CD4-positive, alpha-beta T cell (primary cell): Measurements from ENCODE around the gene SH2D1B. TPM values are rescaled to one million over a fixed set of nuclear protein-coding genes. Genes with fewer than 3 reads are reported as not detected.

Experiments
- ATAC-seq: fragments of 200-7000 bp; cut with Tn5 transposase; one replicate; pipeline ENCODE4 v1.10.0; 2022; ENCODE audit warnings: mild to moderate bottlenecking; ENCODE audit not compliant: poor library complexity
- CTCF ChIA-PET: fragments of 350-600 bp; sonication (Branson Sonifier 250); formaldehyde crosslinking; loops from one replicate; lab custom pipeline; 2021; ENCODE audit warnings: antibody characterized with exemption, inconsistent platforms; lab: Charles Lee
- POLR2A ChIA-PET: fragments of 350-600 bp; sonication (Branson Sonifier 250); formaldehyde crosslinking; loops from one replicate; lab custom pipeline; 2021; ENCODE audit warnings: antibody characterized with exemption, inconsistent platforms; lab: Charles Lee
- DNase-seq, 14 experiments: peaks; one replicate each; pipeline ENCODE4 v3.0.0-alpha.2; 2013 to 2020; ENCODE audit warnings: mixed read lengths in 2 of 14
- H3K27ac ChIP-seq, 2 donors: one replicate each; pipeline versions ENCODE4 v1.5.1 to v1.7.0; 2013; ENCODE audit warnings: low read length in 2 of 2, low read depth in 1 of 2, mild to moderate bottlenecking in 1 of 2
- H3K27me3 ChIP-seq, 2 experiments: 1 replicate in 1 of 2; 2 replicates in 1 of 2; pipeline versions ENCODE4 v1.6.1 to v1.7.0; 2013; ENCODE audit warnings: low read length in 2 of 2, control low read depth in 1 of 2, mild to moderate bottlenecking in 1 of 2, moderate library complexity in 1 of 2; ENCODE audit not compliant: insufficient read depth in 2 of 2, control insufficient read depth in 1 of 2
- H3K36me3 ChIP-seq: one replicate; pipeline ENCODE4 v1.6.1; 2013; ENCODE audit warnings: low read length, control low read depth; ENCODE audit not compliant: insufficient read depth
- H3K4me1 ChIP-seq: one replicate; pipeline ENCODE4 v1.6.1; 2013; ENCODE audit warnings: low read length, control low read depth; ENCODE audit not compliant: insufficient read depth
- H3K4me3 ChIP-seq: one replicate; pipeline ENCODE4 v1.5.1; 2013; ENCODE audit warnings: mild to moderate bottlenecking, low read length, moderate library complexity
- H3K9me3 ChIP-seq, 2 experiments: 1 replicate in 1 of 2; 2 replicates in 1 of 2; pipeline versions ENCODE4 v1.6.1 to v1.7.0; 2013; ENCODE audit warnings: low read length in 2 of 2, mild to moderate bottlenecking in 2 of 2, control low read depth in 1 of 2, moderate library complexity in 1 of 2; ENCODE audit not compliant: control insufficient read depth in 1 of 2, insufficient read depth in 1 of 2
- H3K27ac Mint-ChIP-seq: one replicate; pipeline ENCODE4 v1.8.0; 2020; ENCODE audit warnings: mixed read lengths
- H3K27me3 Mint-ChIP-seq: one replicate; pipeline ENCODE4 v1.8.0; 2021; ENCODE audit warnings: mixed read lengths
- H3K36me3 Mint-ChIP-seq: one replicate; pipeline ENCODE4 v1.8.0; 2021; ENCODE audit warnings: low read depth, mixed read lengths
- H3K4me1 Mint-ChIP-seq: one replicate; pipeline ENCODE4 v1.8.0; 2021; ENCODE audit warnings: low read depth, mixed read lengths
- H3K4me3 Mint-ChIP-seq: one replicate; pipeline ENCODE4 v1.8.0; 2020; ENCODE audit warnings: mild to moderate bottlenecking, mixed read lengths
- H3K9me3 Mint-ChIP-seq: one replicate; pipeline ENCODE4 v1.8.0; 2020; ENCODE audit warnings: mixed read lengths
- intact Hi-C, 2 experiments: fragments of 100-400 bp; cut with DNase I in 1 of 2; cut with micrococcal nuclease in 1 of 2; formaldehyde crosslinking; loops; one replicate each; pipeline versions ENCODE4 v1.15.1 to v1.9.0; 2023 to 2025; cut with DNase I, micrococcal nuclease
- total RNA-seq, 174 experiments: library from RNA in 2 of 174; stranded (reverse) in 2 of 174; gene quantifications; one replicate each; pipeline ENCODE4 v1.2.3 and lab custom pipeline; 2021 to 2026
- TF ChIP-seq, protein P1 (sequence below): fragments of 200-600 bp; IDR thresholded peaks from one replicate; pipeline ENCODE4 v1.8.0; 2022; ENCODE audit warnings: antibody characterized with exemption, mild to moderate bottlenecking

The SH2D1B gene
- total RNA-seq, 2 experiments from 2014 or later, result not detected

DNA sequence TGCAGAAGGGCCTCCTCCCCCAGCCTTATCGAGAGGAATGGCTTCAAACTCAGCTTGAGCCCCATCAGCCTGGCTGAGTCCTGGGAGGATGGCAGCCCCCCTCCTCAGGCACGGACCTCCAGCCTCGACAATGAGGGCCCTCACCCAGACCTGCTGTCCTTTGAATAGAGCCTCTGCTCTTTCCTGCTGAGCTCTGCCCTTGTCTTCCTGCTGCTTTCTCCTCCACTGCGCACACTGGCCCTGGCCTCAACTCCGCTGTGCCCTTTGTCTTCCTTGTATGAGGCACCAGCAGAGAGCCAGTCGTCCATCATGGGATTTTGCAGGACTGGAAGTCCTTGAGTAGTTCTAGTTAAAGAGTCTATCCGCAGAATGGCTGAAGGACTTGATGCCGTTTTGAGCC lies 28.4 kb downstream of the SH2D1B start:
- Mint-ChIP-seq H3K4me3 (no peak overlapping the region), H3K36me3 (no peaks in the 10 kb centered on the region), H3K4me1 (no peaks in the 10 kb centered on the region), H3K9me3 (no peaks in the 10 kb centered on the region), H3K27me3 (peaks cover 7% of the 10 kb centered on the region), H3K27ac (no peak overlapping the region)
- Histone ChIP-seq H3K9me3 (no peaks in the 10 kb centered on the region), H3K4me1 (no peaks in the 10 kb centered on the region), H3K27me3 (peaks cover 2 to 5% of the 10 kb centered on the region in 2 experiments), H3K27ac (no peak overlapping the region), H3K4me3 (no peak overlapping the region), H3K36me3 (no peaks in the 10 kb centered on the region)
- DNase-seq, result no peak
- ChIA-PET CTCF (no interaction called here), POLR2A (no interaction called here)
- intact Hi-C loops, result no loop called here
- ATAC-seq, result no peak
- TF ChIP-seq, protein P1, sequence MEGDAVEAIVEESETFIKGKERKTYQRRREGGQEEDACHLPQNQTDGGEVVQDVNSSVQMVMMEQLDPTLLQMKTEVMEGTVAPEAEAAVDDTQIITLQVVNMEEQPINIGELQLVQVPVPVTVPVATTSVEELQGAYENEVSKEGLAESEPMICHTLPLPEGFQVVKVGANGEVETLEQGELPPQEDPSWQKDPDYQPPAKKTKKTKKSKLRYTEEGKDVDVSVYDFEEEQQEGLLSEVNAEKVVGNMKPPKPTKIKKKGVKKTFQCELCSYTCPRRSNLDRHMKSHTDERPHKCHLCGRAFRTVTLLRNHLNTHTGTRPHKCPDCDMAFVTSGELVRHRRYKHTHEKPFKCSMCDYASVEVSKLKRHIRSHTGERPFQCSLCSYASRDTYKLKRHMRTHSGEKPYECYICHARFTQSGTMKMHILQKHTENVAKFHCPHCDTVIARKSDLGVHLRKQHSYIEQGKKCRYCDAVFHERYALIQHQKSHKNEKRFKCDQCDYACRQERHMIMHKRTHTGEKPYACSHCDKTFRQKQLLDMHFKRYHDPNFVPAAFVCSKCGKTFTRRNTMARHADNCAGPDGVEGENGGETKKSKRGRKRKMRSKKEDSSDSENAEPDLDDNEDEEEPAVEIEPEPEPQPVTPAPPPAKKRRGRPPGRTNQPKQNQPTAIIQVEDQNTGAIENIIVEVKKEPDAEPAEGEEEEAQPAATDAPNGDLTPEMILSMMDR, result no peak

DNA sequence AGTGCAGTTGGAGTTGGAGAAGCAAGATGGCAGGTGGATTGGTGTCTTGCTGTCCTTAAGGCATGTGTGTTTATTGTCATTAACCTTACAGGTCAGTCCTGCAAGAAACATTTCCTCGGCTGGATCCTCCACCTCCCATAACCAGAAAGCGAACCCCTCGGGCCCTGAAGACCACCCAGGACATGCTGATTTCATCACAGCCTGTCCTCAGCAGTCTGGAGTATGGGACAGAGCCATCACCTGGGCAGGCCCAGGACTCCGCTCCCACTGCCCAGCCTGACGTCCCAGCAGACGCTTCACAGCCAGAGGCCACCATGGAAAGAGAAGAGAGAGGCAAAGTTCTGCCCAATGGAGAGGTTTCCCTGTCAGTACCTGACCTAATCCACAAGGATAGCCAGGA lies 28.8 kb downstream of the SH2D1B start:
- Mint-ChIP-seq H3K9me3 (no peaks in the 10 kb centered on the region), H3K4me1 (no peaks in the 10 kb centered on the region), H3K27me3 (peaks cover 5% of the 10 kb centered on the region), H3K36me3 (no peaks in the 10 kb centered on the region), H3K27ac (no peak overlapping the region), H3K4me3 (no peak overlapping the region)
- Histone ChIP-seq H3K4me1 (no peaks in the 10 kb centered on the region), H3K27ac (no peak overlapping the region), H3K36me3 (no peaks in the 10 kb centered on the region), H3K9me3 (no peaks in the 10 kb centered on the region), H3K4me3 (no peak overlapping the region), H3K27me3 (peaks cover under 1 to 2% of the 10 kb centered on the region in 2 experiments)
- intact Hi-C loops, result no loop called here
- TF ChIP-seq, protein P1, result no peak
- no peak for ATAC-seq
- DNase-seq, result no peak
- POLR2A ChIA-PET, result no interaction called here
- CTCF ChIA-PET, result no interaction called here

DNA sequence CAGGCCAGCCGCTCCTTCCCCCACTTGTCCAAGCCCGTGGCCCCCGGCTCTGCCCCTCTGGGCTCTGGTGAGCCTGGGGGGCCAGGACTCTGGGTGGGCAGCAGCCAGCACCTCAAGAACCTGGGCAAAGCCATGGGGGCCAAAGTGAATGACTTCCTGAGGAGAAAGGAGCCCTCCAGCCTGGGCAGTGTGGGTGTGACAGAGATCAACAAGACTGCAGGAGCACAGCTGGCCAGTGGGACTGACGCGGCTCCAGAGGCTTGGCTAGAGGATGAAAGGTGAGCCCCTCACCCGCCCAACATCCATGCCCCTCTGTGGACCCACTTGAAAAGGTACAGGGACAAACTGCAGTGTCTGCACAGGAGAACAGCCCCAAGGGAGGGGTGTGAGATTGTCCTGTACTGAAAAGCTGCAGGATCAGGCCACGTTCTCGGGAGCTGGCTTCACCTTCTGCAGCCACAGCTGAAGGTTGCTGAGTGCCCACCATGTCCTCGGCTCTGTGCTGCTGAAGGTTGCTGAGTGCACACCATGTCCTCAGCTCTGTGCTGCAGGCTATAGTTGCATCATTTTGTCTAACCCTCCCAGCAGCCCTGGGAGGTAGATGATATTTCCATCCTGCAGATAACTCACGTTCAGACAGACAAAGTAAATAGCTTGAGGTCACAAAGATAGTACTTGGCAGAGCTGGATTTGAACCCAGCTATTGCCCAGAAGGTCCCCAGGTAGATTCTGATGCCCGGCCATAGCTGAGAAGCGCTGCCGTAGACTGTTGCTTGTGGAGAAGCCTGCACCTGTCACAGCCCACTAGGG lies 29.8 kb downstream of the SH2D1B start:
- ChIA-PET CTCF (no interaction called here), POLR2A (no interaction called here)
- Histone ChIP-seq H3K36me3 (no peaks in the 10 kb centered on the region), H3K4me3 (no peak overlapping the region), H3K9me3 (no peaks in the 10 kb centered on the region), H3K4me1 (no peaks in the 10 kb centered on the region), H3K27me3 (peaks cover 0 to 2% of the 10 kb centered on the region in 2 experiments), H3K27ac (no peak overlapping the region)
- Mint-ChIP-seq H3K27me3 (no peaks in the 10 kb centered on the region), H3K4me1 (no peaks in the 10 kb centered on the region), H3K27ac (no peak overlapping the region), H3K36me3 (no peaks in the 10 kb centered on the region), H3K4me3 (no peak overlapping the region), H3K9me3 (no peaks in the 10 kb centered on the region)
- intact Hi-C loops, result no loop called here
- ATAC-seq (no peak), DNase-seq (no peak)
- TF ChIP-seq, protein P1, result no peak
